WI38 (cell line): ENCODE measurements around the gene UGT1A3.

Source experiments
- H3K4me3 ChIP-seq: 2 replicates; pipeline ENCODE4 v1.5.1; 2011; ENCODE audit warnings: low read depth, mild to moderate bottlenecking, control low read depth, low read length
- CTCF ChIP-seq: IDR thresholded peaks from 2 replicates; pipeline ENCODE4 v1.5.1; 2012; ENCODE audit warnings: low read depth, mild to moderate bottlenecking, control low read depth, low read length

The UGT1A3 gene

GRCh38 chr2:233799716-233800115 lies 70.9 kb downstream of the UGT1A3 start:
- TF ChIP-seq CTCF = no peak
- H3K4me3 ChIP-seq = no peak overlapping the region

GRCh38 chr2:233800208-233800607 lies 71.4 kb downstream of the UGT1A3 start:
- no peak overlapping the region for H3K4me3 ChIP-seq
- TF ChIP-seq CTCF = no peak

GRCh38 chr2:233801357-233802131 lies 72.7 kb downstream of the UGT1A3 start:
- no peak for TF ChIP-seq CTCF
- H3K4me3 ChIP-seq = no peak overlapping the region

- TF ChIP-seq CTCF = no peak
- H3K4me3 ChIP-seq = no peak overlapping the region
Observed at GRCh38 chr2:233802132-233802815, 73.4 kb downstream of the UGT1A3 start.

GRCh38 chr2:233803292-233803911 lies 74.6 kb downstream of the UGT1A3 start:
- no peak overlapping the region for H3K4me3 ChIP-seq
- TF ChIP-seq CTCF = no peak

- no peak overlapping the region for H3K4me3 ChIP-seq
- TF ChIP-seq CTCF = no peak
Observed at GRCh38 chr2:233803994-233804393, 75.2 kb downstream of the UGT1A3 start.
